Glutamatergic neuron (in vitro differentiated cells): ENCODE measurements around the gene SUN1. TPM values are rescaled to one million over a fixed set of nuclear protein-coding genes. Genes with fewer than 3 reads are reported as not detected.
A peak's percentile ranks its signal among the peaks of the same experiment; 100 is the strongest.

ENCODE experiments used
- DNase-seq: peaks from one replicate; pipeline ENCODE4 v3.0.0; 2022
- H3K27ac Mint-ChIP-seq: one replicate; pipeline ENCODE4 v1.8.0; 2020; ENCODE audit warnings: mild to moderate bottlenecking, mixed read lengths, inconsistent platforms; ENCODE audit not compliant: unreplicated experiment
- H3K27me3 Mint-ChIP-seq: one replicate; pipeline ENCODE4 v1.8.0; 2020; ENCODE audit warnings: mild to moderate bottlenecking, moderate library complexity, mixed read lengths, inconsistent platforms; ENCODE audit not compliant: unreplicated experiment
- H3K36me3 Mint-ChIP-seq: one replicate; pipeline ENCODE4 v1.8.0; 2020; ENCODE audit warnings: mild to moderate bottlenecking, mixed read lengths, inconsistent platforms; ENCODE audit not compliant: unreplicated experiment
- H3K4me1 Mint-ChIP-seq: one replicate; pipeline ENCODE4 v1.8.0; 2020; ENCODE audit warnings: mild to moderate bottlenecking, low read depth, mixed read lengths, inconsistent platforms; ENCODE audit not compliant: unreplicated experiment
- H3K4me3 Mint-ChIP-seq: one replicate; pipeline ENCODE4 v1.8.0; 2020; ENCODE audit warnings: mild to moderate bottlenecking, mixed read lengths, inconsistent platforms; ENCODE audit not compliant: unreplicated experiment
- H3K9me3 Mint-ChIP-seq: one replicate; pipeline ENCODE4 v1.8.0; 2020; ENCODE audit warnings: mild to moderate bottlenecking, moderate library complexity, mixed read lengths, inconsistent platforms; ENCODE audit not compliant: unreplicated experiment
- total RNA-seq: library from RNA; stranded (reverse); fragmentation: NEBNext Ultra II Directional; extraction: Animal tissue kit (Norgen Biotek cat#: 25700); gene quantifications from one replicate; pipeline ENCODE4 v1.2.1, GENCODE V29; 2021; ENCODE audit not compliant: unreplicated experiment
- TF ChIP-seq, protein P1 (sequence below): fragments of 200-600 bp; sonication (generic); IDR thresholded peaks from one replicate; pipeline ENCODE4 v1.5.0; 2021; ENCODE audit not compliant: partially characterized antibody, unreplicated experiment

Gene SUN1
- total RNA-seq, 1 donor from 2014 or later: 879 TPM

DNA sequence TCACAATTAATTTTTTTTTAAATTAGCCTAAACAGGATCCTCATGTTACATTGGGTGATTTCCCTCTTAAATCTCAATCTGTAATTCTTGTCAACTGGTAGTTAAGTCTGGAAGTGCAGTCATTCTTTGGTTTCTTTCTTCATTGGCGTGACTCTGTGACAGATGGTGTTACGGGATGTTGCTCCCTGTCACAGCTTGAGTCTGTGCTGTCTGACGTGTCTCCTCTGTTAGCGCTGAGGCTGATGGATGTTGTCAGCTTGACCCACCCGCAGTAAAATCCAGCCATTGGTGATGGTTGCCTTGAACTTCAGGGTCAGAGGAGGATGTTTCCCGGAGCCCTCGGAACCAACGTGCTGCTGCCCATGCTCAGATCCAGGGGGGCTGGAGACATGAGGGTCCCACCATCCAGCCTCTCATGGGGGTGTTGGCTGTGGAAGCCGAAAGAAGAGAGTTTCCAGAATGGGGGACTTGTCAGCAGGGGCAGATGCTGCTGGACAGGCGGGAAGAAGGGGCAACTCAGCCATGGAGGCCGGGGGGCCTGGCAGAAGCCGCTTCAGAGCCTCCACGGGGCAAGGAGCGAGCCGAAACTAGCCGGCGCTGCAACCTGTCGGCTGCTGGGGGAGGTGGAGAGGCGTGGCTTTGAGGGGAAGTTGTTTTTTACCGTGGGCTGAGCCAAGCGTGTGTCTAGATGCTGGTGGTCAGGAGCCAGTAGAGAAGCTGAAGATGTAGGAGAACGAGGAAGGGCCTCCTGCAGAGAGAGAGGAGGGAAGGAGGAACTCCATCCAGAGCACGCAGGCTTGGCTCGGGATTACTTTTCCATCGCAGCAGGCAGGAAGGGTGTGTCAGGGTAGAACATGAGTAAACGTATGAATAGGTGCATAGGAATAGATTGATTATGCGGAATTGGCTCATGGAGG, 3.5 kb downstream of the SUN1 start:
- TF ChIP-seq, protein P1, sequence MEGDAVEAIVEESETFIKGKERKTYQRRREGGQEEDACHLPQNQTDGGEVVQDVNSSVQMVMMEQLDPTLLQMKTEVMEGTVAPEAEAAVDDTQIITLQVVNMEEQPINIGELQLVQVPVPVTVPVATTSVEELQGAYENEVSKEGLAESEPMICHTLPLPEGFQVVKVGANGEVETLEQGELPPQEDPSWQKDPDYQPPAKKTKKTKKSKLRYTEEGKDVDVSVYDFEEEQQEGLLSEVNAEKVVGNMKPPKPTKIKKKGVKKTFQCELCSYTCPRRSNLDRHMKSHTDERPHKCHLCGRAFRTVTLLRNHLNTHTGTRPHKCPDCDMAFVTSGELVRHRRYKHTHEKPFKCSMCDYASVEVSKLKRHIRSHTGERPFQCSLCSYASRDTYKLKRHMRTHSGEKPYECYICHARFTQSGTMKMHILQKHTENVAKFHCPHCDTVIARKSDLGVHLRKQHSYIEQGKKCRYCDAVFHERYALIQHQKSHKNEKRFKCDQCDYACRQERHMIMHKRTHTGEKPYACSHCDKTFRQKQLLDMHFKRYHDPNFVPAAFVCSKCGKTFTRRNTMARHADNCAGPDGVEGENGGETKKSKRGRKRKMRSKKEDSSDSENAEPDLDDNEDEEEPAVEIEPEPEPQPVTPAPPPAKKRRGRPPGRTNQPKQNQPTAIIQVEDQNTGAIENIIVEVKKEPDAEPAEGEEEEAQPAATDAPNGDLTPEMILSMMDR: no peak
- no peak for DNase-seq
- peaks cover 69% of the 10 kb centered on the region for H3K4me1 Mint-ChIP-seq
- H3K4me3 Mint-ChIP-seq: peak overlapping the region; percentile 67
- H3K9me3 Mint-ChIP-seq: peaks cover 15% of the 10 kb centered on the region
- H3K27me3 Mint-ChIP-seq: peaks cover 17% of the 10 kb centered on the region
- peak overlapping the region; percentile 97 for H3K27ac Mint-ChIP-seq
- H3K36me3 Mint-ChIP-seq: no peaks in the 10 kb centered on the region

DNA sequence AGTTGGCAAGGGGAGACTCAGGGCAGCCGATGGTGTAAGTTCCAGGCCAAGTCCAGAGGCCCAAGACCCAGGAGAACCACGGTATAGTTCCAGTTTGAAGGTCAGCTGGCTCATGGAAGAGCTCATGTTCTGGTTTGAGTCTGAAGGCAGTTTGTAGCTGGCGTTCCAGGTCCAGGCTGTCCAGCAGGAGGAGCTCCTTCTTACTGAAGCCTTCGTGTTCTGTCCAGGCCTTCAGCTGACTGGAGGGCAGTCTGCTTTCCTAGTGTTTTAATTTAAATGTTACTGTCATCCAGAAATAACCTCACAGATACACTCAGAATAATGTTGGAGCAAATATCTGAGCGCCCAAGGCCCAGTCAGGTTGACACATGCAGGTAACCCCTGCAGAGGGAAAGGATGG, 4.2 kb downstream of the SUN1 start:
- Mint-ChIP-seq H3K27me3 (peaks cover 17% of the 10 kb centered on the region), H3K27ac (peak overlapping the region; percentile 97), H3K4me1 (peaks cover 66% of the 10 kb centered on the region), H3K36me3 (no peaks in the 10 kb centered on the region), H3K4me3 (peak overlapping the region; percentile 67), H3K9me3 (peaks cover 13% of the 10 kb centered on the region)
- DNase-seq: no peak
- TF ChIP-seq, protein P1: no peak

DNA sequence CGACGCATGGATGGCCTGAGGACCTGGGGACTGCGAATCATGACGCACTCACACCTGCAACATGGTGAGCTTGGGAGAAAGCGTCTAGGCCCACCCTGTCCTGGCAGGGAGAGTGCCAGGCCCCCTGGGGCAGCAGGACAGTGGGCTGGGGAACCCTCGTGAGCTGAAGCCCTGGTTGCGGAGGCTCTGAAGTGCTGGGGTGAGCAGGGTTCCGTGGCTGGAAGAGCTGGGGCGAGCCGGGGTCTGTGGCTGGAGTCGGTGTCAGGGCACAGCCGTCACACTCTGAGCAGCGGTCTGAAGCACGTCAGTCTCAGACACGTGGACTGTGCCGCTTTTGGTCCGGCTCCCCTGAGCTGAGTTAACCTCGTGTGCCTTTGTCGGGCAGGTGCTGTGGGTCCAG, 4.7 kb downstream of the SUN1 start:
- no peak for DNase-seq
- H3K4me1 Mint-ChIP-seq: peaks cover 61% of the 10 kb centered on the region
- H3K27ac Mint-ChIP-seq: peak overlapping the region; percentile 97
- no peaks in the 10 kb centered on the region for H3K36me3 Mint-ChIP-seq
- TF ChIP-seq, protein P1: no peak
- peaks cover 12% of the 10 kb centered on the region for H3K9me3 Mint-ChIP-seq
- H3K27me3 Mint-ChIP-seq: peaks cover 17% of the 10 kb centered on the region
- H3K4me3 Mint-ChIP-seq: peak overlapping the region; percentile 67

DNA sequence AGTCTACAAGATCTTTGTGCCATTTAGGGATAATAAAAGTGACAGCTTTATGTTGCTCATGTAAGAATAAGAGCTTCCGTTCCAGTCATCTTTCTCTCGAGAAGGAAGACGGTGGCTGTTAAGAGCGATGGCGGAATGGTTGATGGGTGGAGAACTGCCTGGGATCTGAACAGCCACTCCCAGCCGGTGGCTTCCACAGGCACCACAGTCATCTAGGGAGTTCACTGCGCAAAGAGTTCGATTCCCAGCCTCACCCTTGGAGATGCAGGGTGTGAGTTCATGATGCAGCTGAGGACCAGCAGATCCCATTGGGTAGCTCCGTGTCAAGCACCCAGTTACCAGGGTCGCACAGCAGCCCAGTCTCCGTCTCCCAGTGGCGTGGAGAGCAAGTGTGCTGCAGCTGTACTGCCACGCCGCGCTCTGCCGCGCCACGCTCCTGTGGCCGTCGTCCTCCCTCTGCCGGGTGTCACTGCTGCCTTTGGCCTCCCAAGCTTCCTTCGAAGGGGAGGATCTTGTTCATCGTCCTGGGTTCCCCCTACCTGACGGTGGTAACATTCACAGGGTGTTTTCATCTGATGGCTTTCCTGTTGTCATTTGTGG, 7.8 kb downstream of the SUN1 start:
- Mint-ChIP-seq H3K4me3 (no peak overlapping the region), H3K27ac (peak overlapping the region; percentile 23), H3K4me1 (peaks cover 51% of the 10 kb centered on the region), H3K36me3 (peaks cover 5% of the 10 kb centered on the region), H3K27me3 (peaks cover 23% of the 10 kb centered on the region), H3K9me3 (peaks cover 9% of the 10 kb centered on the region)
- TF ChIP-seq, protein P1: no peak
- DNase-seq: no peak

DNA sequence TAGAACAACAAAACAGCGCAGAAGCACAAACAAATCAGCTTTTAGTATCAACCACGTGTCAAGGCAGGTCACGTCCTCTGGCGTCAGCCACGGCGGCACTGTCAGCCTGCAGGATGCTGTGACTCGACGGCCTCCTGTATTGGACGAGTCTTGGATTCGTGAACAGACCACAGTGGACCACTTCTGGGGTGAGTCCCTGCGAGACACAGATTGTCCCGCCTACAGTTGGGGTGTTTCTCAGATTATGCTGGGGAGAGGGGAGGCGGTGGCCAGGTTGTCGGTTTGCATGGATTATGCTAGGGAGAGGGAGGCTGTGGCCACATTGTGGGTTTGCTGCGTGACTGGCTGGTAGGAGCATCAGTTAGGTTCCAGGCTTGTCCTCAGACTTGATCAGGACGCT, 9.7 kb downstream of the SUN1 start:
- H3K27me3 Mint-ChIP-seq: peaks cover 19% of the 10 kb centered on the region
- DNase-seq: no peak
- peak overlapping the region; percentile 83 for H3K27ac Mint-ChIP-seq
- H3K36me3 Mint-ChIP-seq: peaks cover 5% of the 10 kb centered on the region
- H3K9me3 Mint-ChIP-seq: peaks cover 7% of the 10 kb centered on the region
- TF ChIP-seq, protein P1: no peak
- H3K4me3 Mint-ChIP-seq: no peak overlapping the region
- peaks cover 36% of the 10 kb centered on the region for H3K4me1 Mint-ChIP-seq
